DOHH2 (cell line): ENCODE results near the gene JMJD6.

Experiments used
- EZH2phosphoT487 ChIP-seq: fragments of 200-600 bp; sonication (generic); IDR thresholded peaks from 2 replicates; pipeline ENCODE4 v1.6.1; 2017; ENCODE audit warnings: borderline replicate concordance, mild to moderate bottlenecking, antibody characterized with exemption, low read length, moderate library complexity, mixed read lengths
- TF ChIP-seq, protein P1 (sequence below): fragments of 200-600 bp; sonication (generic); IDR thresholded peaks from one replicate; pipeline ENCODE4 v1.5.1; 2014; ENCODE audit warnings: antibody characterized with exemption, mild to moderate bottlenecking, low read depth, low read length; ENCODE audit not compliant: poor library complexity, severe bottlenecking

DNA sequence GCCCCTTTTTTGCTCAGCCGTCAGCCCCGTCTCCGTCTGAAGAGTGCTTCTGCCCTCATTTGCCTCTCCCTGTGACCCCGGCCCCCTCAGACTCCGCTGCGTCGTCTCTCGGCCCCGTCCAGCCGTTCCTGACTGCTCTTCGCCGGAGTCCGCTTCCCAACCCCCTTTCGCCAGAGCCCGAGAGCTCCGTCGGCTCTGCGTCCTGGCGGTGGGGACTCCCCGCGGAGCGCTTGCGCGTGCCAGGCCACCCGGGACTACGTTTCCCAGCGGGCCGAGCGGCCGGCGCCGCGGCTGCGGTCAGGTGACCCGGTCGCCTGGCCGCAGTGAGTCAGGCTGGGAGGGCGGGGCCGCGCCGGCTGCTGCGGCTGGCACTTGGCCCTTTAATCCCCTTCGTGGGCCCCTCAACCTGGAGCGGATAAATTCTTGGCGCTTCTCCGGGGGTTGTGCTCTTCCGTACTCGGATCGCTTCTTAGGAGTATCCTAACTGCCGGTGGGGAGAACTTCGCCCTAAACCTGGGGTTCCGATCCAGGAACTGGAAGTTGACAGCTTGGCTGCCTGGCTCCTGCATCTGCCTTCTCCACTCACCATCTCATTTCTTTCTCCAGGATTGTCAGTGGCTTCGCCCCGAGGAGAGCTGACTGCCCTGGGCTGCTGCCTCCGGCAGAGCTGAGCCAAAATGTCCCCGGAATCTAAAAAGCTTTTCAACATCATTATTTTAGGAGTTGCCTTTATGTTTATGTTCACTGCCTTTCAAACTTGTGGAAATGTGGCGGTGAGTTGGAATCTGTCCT, 11.5 kb upstream of the JMJD6 start, which contains the start of gene MFSD11:
- TF ChIP-seq, protein P1, sequence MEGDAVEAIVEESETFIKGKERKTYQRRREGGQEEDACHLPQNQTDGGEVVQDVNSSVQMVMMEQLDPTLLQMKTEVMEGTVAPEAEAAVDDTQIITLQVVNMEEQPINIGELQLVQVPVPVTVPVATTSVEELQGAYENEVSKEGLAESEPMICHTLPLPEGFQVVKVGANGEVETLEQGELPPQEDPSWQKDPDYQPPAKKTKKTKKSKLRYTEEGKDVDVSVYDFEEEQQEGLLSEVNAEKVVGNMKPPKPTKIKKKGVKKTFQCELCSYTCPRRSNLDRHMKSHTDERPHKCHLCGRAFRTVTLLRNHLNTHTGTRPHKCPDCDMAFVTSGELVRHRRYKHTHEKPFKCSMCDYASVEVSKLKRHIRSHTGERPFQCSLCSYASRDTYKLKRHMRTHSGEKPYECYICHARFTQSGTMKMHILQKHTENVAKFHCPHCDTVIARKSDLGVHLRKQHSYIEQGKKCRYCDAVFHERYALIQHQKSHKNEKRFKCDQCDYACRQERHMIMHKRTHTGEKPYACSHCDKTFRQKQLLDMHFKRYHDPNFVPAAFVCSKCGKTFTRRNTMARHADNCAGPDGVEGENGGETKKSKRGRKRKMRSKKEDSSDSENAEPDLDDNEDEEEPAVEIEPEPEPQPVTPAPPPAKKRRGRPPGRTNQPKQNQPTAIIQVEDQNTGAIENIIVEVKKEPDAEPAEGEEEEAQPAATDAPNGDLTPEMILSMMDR: no peak
- no peak for TF ChIP-seq EZH2phosphoT487
